GM18520 (cell line): Measurements from ENCODE around the gene CMTM7.
A peak's percentile ranks its signal among the peaks of the same experiment; 100 is the strongest.

Experiments used
- ATAC-seq: cut with Tn5 transposase; IDR thresholded peaks from one replicate; pipeline ENCODE4 v1.9.1; 2021; ENCODE audit not compliant: unreplicated experiment

CMTM7 gene

GRCh38 chr3:32413845-32414521, 22.3 kb downstream of the CMTM7 start:
- ATAC-seq = no peak

DNA sequence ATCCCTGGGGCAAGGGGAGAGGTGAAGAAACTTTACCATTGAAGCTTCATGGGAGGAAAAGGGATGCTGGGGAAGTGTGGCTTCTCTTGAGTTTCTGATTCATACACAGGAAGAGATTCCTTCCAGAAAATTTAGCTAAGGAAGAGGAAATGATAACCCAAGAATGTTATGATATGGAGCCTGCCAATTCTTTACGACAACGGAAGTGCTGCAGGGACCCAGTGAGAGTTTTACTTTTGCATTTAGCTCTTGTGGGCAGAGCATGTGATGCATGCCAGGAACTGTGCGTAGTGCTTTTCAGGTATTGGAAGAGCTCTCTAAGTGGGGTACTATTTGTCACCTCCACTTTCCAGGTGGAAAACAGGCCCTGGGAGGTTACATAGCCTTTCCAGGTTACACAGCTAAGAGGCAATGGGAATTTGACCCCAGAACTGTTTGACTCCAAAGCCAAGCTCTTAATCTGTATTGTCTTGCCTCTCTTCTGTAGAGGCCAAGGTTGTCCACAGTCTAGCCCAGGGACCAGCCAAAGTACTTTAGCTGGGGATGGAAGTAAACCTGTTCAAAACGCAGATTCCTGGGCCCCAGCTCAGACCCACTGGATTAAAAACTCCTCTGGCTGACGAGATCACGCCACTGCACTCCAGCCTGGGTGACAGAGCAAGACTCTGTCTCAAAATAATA, 23.0 kb downstream of the CMTM7 start:
- ATAC-seq = no peak

DNA sequence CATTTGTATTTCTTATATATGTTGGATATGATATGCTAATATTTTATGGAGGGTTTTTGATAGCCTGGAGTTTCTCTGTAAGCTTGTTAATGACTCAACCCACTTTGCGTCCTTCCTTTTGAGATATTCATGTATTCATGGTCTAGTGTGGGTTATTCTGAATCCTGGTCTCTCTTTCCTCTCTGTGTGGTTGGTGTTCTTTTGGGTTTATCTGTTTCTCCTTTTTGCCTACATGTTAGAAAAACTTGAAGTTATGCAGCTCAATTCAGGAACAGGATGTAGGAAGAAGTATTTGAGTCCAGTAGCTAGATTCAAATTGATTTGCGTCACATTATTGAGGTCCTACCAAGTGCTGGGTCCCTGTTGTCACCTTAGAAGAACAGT, 28.1 kb downstream of the CMTM7 start:
- no peak for ATAC-seq

- peak; percentile 61 for ATAC-seq
Observed at GRCh38 chr3:32420126-32421038, 28.7 kb downstream of the CMTM7 start.

DNA sequence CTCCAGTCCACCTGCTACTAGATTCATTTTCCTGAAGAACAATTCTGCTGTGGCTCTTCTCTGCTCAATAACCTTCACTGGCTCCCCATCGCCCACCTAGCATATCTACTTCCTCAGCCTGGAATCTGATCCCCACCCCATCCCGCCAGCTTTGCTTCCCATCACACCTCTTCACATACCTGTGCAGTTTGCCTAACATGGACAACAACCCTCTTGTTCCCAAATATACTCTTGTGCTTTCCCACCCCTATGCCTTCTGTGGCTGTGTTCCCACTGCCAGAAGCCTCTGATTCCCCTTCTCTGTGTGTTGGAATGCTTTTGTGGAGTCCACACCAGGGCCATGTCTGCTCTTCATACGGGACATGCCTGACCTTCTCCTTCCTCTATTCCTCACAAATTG, 29.5 kb downstream of the CMTM7 start:
- ATAC-seq = no peak

DNA sequence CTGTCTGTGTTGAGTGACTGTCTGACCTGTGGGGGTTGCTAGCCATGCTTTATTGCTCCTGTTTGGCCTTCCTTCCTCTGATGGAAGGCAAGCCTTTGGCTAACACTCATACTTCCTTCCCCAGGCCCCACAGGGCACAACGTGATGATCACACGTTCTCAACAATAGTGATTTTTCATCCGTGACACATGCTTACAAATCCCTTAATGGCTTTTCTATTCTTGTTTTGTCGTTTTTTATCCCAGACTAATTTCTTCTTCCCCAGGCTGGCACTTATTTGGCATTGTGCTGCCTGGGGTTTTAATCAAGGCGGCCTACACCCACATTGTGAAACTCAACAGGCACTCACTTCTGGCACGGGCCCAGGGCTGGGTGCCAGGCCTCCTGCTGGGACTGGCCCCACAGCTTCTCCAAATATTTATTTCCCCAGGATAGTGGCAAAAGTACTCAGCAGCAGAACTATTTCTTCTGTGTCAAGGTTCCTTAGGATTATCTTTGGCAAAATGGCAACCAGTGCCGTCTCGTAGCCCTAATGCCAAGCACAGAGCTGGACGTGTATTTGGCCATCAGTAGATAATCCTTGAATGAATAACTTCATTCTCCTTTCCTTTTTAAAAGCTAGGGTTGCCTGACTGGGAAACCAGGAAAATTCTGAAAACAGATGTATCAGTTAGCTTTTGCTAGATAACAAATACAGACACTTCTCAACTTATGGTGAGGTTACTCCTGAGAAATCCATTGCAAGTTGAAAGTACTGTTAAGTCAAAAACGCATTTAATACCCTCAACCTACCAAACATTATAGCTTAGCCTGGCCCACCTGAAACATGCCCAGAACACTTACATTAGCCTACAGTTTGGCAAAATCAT, 30.6 kb downstream of the CMTM7 start:
- no peak for ATAC-seq

- no peak for ATAC-seq
Observed at GRCh38 chr3:32422943-32423342, 31.3 kb downstream of the CMTM7 start.

DNA sequence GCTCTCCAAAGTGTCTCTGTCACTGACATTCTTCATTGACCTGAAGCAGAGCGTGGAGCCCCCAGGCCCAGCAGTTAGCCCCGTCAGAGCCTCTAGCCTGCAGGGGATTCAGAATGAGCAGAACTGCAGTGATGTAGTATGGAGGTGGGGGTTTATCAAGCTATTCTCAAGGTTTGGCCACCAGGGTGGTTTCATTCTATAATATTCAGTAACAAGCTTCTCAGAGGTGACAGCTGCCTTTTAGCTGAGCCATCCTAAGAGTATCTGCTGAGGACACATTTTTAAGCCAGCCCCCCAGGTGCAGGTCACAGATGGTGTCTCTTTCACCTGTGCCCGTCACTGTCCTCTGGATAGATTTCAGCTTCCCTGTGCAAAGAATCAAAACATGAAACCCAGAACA, 31.9 kb downstream of the CMTM7 start:
- ATAC-seq = no peak

GRCh38 chr3:32423956-32424557, 32.4 kb downstream of the CMTM7 start:
- ATAC-seq = no peak

- no peak for ATAC-seq
Observed at GRCh38 chr3:32424581-32425250, 33.1 kb downstream of the CMTM7 start.

GRCh38 chr3:32428092-32429068, 36.7 kb downstream of the CMTM7 start:
- ATAC-seq = peak; percentile 47

DNA sequence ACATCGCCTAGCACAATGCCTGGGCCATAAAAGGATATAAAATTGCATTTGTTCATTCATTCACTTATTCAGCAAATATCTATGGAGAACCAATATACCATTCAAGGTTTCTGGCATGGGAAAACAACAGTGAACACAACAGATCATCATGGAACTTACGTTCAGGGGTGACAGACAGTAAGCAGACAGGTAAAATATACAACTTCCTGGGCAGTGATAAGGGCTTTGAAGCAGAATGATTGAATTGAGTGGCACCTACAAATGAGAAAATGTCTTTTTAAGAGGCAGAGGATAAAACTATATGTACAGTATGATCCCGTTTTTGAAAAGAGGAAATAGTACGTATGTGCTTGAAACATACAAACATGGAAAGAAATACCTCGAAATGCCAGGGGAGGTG, 39.2 kb downstream of the CMTM7 start:
- no peak for ATAC-seq

GRCh38 chr3:32431481-32431880, 39.8 kb downstream of the CMTM7 start:
- ATAC-seq = no peak

DNA sequence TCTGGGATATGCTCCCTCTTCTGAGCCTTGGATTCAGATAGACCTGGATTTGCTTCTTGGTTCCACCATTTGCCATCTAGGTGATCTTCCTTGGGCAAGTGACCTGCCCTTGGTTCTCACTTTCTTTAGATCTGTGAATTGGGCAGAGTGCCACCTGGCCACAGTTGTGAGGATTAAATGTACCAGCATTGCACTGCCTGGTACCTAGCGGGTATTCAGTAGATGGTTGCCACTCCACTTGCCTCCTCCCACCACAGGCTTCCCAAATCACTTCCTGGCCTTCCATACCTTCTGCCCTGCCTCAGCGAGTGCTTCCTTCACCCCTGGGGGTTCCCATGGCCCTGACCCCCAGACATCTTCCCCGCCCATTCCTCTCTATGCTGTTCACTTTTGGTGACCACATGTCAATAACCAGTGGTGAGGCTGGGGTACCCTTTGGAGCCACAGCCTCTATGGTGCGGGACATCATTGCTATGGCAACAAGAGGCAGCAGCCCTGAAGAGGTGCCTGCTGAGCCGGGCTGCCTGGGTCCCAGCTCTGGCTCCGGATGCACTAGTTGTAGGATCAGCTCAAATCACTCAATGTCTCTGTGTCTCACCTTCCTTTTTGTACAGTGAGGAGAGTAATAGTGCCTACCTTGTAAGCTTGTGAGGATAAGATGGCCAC, 40.5 kb downstream of the CMTM7 start:
- ATAC-seq = no peak

GRCh38 chr3:32432711-32433530, 41.3 kb downstream of the CMTM7 start:
- peak; percentile 48 for ATAC-seq

GRCh38 chr3:32434206-32434605, 42.6 kb downstream of the CMTM7 start:
- ATAC-seq = no peak
